Esophagus squamous epithelium (tissue), 4 donors: ENCODE results near the gene FOXA3.
A peak's percentile ranks its signal among the peaks of the same experiment; 100 is the strongest.

Experiments
- CTCF ChIP-seq, 6 experiments: fragments of 450-650 bp in 4 of 6; fragments of 200-600 bp in 2 of 6; sonication (generic) in 2 of 6; IDR thresholded peaks; one replicate each; pipeline ENCODE4 v1.5.1; 2016 to 2019; ENCODE audit warnings: antibody characterized with exemption in 6 of 6, mild to moderate bottlenecking in 4 of 6, moderate library complexity in 4 of 6
- POLR2A ChIP-seq, 4 donors: fragments of 450-650 bp; IDR thresholded peaks; one replicate each; pipeline ENCODE4 v1.6.1; 2017; ENCODE audit warnings: antibody characterized with exemption in 4 of 4, mild to moderate bottlenecking in 4 of 4, moderate library complexity in 3 of 4

GRCh38 chr19:45886427-45887199 lies 22.5 kb downstream of the FOXA3 start:
- peak in 2 of 4 donors; percentile 23 to 66 for TF ChIP-seq POLR2A (IDR thresholded peaks at IDR 0.05)
- TF ChIP-seq CTCF (IDR thresholded peaks at IDR 0.05), result peak in 1 of 6 experiments; percentile 24
